NCI-H128 (cell line): ENCODE data around the gene PRRT4.

Experiments
- DNase-seq: peaks from one replicate; lab custom pipeline; 2025; ENCODE audit not compliant: unreplicated experiment; lab: John Stamatoyannopoulos, UW

PRRT4 gene

DNA sequence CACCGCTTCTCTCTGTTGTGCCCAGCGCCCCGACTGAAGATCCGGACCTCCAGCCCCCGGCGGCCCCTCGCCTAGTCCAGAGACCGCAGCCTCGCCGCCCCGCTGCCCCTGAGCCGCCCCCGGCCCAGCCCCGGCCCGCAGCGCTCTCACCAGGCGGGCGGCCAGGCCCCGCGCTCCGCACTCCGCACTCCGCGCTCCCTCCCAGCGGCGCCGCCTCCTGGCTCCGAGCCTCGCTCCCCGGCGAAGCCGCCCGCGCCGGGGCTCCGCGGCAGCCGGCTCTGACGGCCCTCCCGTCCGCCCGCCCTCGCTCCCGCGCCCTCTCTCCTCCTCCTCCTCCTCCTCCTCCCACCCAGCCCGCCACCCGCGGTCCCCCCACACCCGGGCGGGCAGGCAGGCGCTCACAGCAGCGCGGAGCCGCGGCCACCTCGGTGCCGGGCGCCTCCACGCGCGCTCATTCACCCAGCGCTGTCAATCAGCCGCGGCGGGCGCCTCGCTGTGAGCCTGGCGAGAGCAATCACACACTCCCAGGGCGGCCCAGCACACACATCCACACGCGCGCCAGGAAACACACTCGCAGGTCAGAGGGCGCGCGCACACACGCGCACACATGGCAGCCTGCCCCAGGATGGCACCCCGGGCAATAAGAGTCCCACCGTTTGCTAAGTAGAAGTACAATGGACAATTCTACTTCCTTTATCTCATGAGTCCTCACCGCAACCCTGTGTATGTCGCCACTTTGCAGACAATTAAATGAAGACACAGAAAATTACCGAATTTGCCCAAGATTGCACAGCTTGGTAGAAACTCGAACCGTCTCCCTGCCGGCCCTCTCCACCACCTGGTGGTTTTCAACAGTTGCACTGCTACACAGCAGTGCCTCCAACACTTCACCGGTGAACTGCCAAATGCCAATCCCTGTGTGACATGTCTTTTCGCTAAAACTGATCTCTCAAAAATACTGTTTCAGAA is at the start of gene PRRT4:
Gene PRRT4, minus strand, starts transcription at position 280 of the 969 bp plus-strand sequence.
- DNase-seq: no peak

GRCh38 chr7:128410451-128410753 is 48.9 kb upstream of the PRRT4 start:
- DNase-seq: no peak

- peak; percentile 66 for DNase-seq
These were observed 48.3 kb upstream of the PRRT4 start, which contains the start of gene IMPDH1 for GRCh38 chr7:128409596-128410450. Gene IMPDH1 (minus strand): TSS chr7:128409982. CDS start chr7:128409901, 81 bp downstream.

GRCh38 chr7:128408709-128409595 is 47.5 kb upstream of the PRRT4 start:
- no peak for DNase-seq

GRCh38 chr7:128407751-128408708 is 46.5 kb upstream of the PRRT4 start:
- DNase-seq: no peak

DNA sequence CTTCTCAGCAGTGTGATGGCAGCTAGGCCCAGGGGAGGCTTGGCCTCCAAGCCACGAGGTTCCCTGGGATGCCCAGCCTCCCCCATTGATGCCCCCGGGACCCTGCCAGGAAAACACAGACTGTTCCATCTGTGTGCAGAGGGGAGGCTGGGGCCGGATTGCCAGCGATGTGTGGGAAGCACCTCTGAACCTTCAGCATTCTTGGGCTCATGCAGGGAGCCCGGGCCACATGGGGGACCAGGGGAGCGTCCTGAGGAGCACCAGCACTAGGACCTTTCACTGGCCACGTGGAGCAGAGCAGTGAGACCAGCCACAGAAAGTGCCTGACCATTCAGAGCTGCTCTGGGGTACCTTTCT is 45.7 kb upstream of the PRRT4 start:
- no peak for DNase-seq

- no peak for DNase-seq
These were observed 45.1 kb upstream of the PRRT4 start for GRCh38 chr7:128406314-128407232.

DNA sequence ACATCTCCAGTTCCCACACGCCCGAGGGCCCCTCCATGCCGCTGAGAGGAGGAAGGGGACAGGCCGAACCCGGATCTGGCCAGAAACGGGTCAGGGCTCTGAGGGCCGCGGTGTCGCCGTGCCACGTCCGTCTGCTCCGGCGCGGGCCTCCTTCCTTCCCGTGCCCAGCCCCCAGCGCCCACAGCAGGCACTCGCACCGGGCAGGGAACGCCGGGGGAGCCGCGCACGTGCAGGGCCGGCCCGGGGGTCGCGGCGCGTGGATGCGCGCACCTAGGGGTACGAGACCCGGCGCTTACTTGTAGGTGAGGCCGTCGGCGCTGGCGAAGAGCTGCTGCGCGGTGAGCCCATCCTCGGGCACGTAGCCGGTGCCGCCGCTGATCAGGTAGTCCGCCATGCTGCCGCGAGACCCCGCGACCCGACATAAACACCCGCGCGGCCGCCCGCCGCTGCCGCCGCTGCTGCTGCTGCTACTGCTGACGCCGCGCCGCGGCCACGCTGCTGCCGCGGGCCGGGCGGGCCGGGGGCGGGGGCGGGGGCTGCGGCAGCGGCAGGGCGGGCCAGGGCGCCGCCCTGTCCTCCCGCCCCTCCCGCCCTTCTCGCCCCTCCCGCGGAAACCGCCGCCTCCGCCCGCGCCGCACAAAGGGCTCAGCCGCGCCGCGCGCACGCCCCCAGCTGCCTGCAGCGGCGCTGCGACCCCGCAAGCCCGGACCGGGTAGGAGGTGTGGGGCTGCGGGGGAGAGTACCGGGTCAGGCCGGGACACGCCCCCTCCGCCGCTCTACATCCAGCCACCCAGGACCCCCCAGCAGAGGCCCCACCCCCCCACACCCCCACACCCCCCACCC is 44.2 kb upstream of the PRRT4 start:
- DNase-seq: peak; percentile 13

GRCh38 chr7:128404886-128405470 is 43.5 kb upstream of the PRRT4 start:
- DNase-seq: no peak

DNA sequence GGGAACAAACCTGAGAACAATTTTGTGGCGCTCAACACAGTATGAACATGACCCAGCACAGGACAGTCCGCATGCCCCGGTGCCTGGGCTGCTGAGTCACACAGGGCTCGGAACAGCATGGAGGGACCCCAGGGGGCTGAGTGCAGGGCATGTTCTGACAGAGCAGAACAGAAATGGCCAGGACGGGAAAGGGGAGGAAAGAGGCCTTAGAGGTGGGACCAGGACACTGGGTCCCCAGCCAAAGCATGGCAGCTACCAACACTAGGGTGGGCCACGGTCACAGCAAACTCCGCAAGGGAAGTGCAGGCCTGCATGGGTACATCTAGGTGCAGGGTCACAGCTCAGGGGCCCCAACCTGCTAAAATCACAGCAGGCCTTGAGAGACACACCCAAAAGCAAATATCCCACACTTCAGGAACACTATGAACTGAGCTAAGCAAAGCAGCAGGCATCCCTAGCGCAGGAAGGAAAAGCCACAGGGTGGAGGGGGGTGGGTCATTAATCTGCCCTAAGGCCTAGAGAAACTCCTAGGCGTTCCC is 42.7 kb upstream of the PRRT4 start:
- DNase-seq: no peak

- DNase-seq: no peak
These were observed 42.2 kb upstream of the PRRT4 start for GRCh38 chr7:128403676-128404075.

GRCh38 chr7:128402356-128402755 is 40.9 kb upstream of the PRRT4 start:
- no peak for DNase-seq

GRCh38 chr7:128400566-128400965 is 39.1 kb upstream of the PRRT4 start:
- DNase-seq: no peak

DNA sequence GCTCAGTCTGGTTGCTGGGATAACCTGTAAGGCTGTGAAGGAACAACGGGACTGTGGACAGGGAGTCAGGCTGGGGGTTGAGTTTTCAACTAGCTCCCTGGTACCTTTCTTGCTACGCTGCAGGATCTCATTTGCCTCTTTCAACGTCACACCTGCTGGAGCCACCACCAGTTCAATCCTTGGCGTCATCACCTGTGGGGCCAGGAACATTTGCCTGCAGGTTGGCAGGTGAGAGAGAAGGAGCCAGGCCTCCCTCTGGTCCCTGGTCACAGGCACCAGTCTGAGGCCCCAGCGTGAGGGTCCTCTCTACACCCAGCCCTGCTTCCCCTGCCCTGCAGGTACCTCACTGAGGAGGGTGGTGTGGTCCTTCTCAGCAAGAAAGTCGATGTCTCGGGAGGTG is 38.5 kb upstream of the PRRT4 start:
- DNase-seq: no peak

- no peak for DNase-seq
These were observed 37.3 kb upstream of the PRRT4 start for GRCh38 chr7:128398841-128399135.

DNA sequence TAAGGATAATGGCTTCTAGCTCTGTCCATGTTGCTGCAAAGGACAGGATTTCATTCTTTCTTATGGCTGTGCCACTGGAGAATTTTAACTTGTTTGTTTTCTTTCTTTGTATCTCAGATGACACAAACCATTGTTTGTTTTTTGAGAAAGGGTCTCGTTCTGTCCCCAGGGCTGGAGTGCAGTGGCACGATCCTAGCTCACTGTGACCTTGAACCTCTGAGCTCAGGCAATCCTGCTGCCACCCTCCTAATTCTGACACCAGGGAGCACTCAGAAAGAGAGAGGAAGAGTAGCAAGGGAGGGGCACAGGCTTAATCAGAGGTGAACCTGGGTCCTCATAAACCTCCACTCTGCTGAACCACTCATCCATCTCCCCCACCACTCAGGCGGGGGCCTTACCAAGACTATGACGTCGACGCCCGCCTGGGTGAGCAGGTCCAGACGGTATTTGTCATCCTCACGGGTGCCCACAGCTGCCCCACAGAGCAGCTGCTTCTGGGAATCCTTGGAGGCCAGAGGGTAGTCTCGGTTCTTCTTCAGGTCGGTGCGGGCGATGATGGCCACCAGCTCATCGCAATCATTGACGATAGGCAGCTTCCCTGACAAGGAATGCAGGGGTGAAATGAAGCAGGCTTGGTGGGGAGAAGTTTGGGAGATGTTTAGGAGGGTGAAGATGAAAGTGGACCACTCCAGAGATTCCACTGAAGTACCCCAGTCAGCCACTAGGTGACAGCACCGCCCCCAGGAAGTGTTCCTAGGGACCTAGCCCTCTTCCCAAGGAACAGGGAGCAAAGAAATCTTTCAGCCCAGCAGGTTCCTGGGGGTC is 36.7 kb upstream of the PRRT4 start:
- peak; percentile 14 for DNase-seq

DNA sequence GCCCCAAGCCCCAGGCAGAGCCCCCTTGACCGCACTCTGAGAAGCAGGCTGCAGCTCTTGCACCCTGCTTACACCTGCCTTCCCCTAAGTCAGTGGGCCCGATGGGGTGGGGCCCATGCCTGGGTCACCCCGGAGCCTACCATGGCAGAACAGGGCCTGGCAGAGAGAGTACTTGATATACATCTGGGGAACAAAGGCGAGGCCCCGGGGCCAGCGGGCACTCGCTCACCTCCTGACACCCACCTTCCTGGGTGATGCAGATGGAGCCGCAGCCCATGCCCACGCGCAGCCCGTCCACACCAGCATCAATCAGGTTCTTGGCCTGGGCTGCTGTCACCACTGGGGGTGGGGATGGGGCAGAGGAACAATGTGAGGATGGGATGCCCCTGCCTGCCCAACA is 34.9 kb upstream of the PRRT4 start:
- no peak for DNase-seq
